K562 (cell line): ENCODE measurements around the gene TPM4. TPM values are rescaled to one million over a fixed set of nuclear protein-coding genes. Genes with fewer than 3 reads are reported as not detected.

Experiments used
- ATAC-seq: fragments of 200-7000 bp; cut with Tn5 transposase; 3 replicates; pipeline ENCODE4 v1.9.1; 2020; ENCODE audit warnings: moderate library complexity
- BruUV-seq: library from RNA; stranded (reverse); fragments of 400-500 nt; replicated peaks from 2 replicates; lab custom pipeline; 2021; lab: Mats Ljungman, UMichigan
- CTCF ChIA-PET: fragments of 300-600 bp; formaldehyde crosslinking; extraction: SDS; loops from one replicate; lab custom pipeline; 2021; ENCODE audit warnings: low intra/inter-chr PET ratio; lab: Yijun Ruan, JAX
- POLR2A ChIA-PET: fragments of 300-600, 350-650 bp; sonication (Branson Sonifier 250); formaldehyde crosslinking; extraction: SDS; loops from one replicate; lab custom pipeline; 2021; ENCODE audit warnings: antibody characterized with exemption, inconsistent platforms; lab: Yijun Ruan, JAX
- DNase-seq, 4 experiments: peaks; one replicate each; pipeline versions ENCODE4 v3.0.0 to v3.0.0-alpha.2; 2011 to 2018; ENCODE audit warnings: low spot score in 3 of 4, mixed read lengths in 3 of 4; ENCODE audit errors: extremely low read depth in 1 of 4
- FAIRE-seq: peaks from 2 replicates; lab custom pipeline; 2011; peaks lifted over from hg19 to GRCh38; lab: Jason Lieb, UNC
- H2AFZ ChIP-seq: 2 replicates; pipeline ENCODE4 v1.6.0; 2011; ENCODE audit warnings: low read depth, low read length, control low read depth, inconsistent platforms
- H3K27ac ChIP-seq: fragments of 200-600 bp; 3 replicates; pipeline ENCODE4 v1.8.0; 2011; ENCODE audit warnings: low read depth, mild to moderate bottlenecking, control low read depth, inconsistent platforms, low read length, moderate library complexity, mixed read lengths; ENCODE audit errors: extremely low read depth
- H3K27me3 ChIP-seq, 2 experiments: fragments of 300-600 bp in 1 of 2; 2 replicates in 1 of 2; 3 replicates in 1 of 2; pipeline versions ENCODE4 v1.6.0 to v1.8.0; 2011; ENCODE audit warnings: inconsistent platforms in 2 of 2, low read length in 2 of 2, mild to moderate bottlenecking in 1 of 2, mixed read lengths in 1 of 2, moderate library complexity in 1 of 2; ENCODE audit not compliant: control insufficient read depth in 2 of 2, insufficient read depth in 2 of 2
- H3K36me3 ChIP-seq: fragments of 300-600 bp; 3 replicates; pipeline ENCODE4 v1.8.0; 2011; ENCODE audit warnings: mild to moderate bottlenecking, low read length, inconsistent platforms; ENCODE audit not compliant: control insufficient read depth, insufficient read depth
- H3K4me1 ChIP-seq, 2 experiments: fragments of 200-600 bp in 1 of 2; replicated peaks in 1 of 2; 2 replicates in 1 of 2; 3 replicates in 1 of 2; pipeline versions ENCODE4 v1.5.1 to v1.8.0; 2011; ENCODE audit warnings: inconsistent platforms in 2 of 2, low read length in 2 of 2, mild to moderate bottlenecking in 1 of 2, mixed read lengths in 1 of 2, moderate library complexity in 1 of 2; ENCODE audit not compliant: control insufficient read depth in 2 of 2, insufficient read depth in 2 of 2
- H3K4me2 ChIP-seq: 2 replicates; pipeline ENCODE4 v1.6.1; 2011; ENCODE audit warnings: low read length, control low read depth, inconsistent platforms, mixed read lengths; ENCODE audit not compliant: insufficient read depth
- H3K4me3 ChIP-seq: fragments of 200-600 bp; sonication (generic), shearing (Covaris generic); 2 replicates; pipeline ENCODE4 v1.5.1; 2016; ENCODE audit warnings: control low read depth, inconsistent platforms
- H3K79me2 ChIP-seq: fragments of 200-600 bp; 3 replicates; pipeline ENCODE4 v1.8.0; 2011; ENCODE audit warnings: low read length, inconsistent platforms; ENCODE audit not compliant: control insufficient read depth, insufficient read depth
- H3K9ac ChIP-seq, 2 experiments: 2 replicates each; pipeline versions ENCODE4 v1.6.0 to v1.6.1; 2011; ENCODE audit warnings: low read depth in 2 of 2, low read length in 2 of 2, control low read depth in 1 of 2, inconsistent platforms in 1 of 2, mild to moderate bottlenecking in 1 of 2, mixed read lengths in 1 of 2; ENCODE audit not compliant: insufficient read depth in 1 of 2
- H3K9me1 ChIP-seq: one replicate; pipeline ENCODE4 v1.6.0; 2011; ENCODE audit warnings: inconsistent platforms, mild to moderate bottlenecking, low read length, moderate library complexity; ENCODE audit not compliant: control insufficient read depth, insufficient read depth
- H3K9me3 ChIP-seq: replicated peaks from 2 replicates; pipeline ENCODE4 v1.5.1; 2011; ENCODE audit warnings: low read depth, low read length, inconsistent platforms; ENCODE audit not compliant: control insufficient read depth, insufficient read depth
- H4K20me1 ChIP-seq: replicated peaks from 2 replicates; pipeline ENCODE4 v1.6.1; 2011; ENCODE audit warnings: low read length, inconsistent platforms, mixed read lengths; ENCODE audit not compliant: control insufficient read depth, insufficient read depth
- C11orf30 ChIP-seq: fragments of 450-650 bp; IDR thresholded peaks from 2 replicates; pipeline ENCODE4 v1.6.1; 2016; ENCODE audit warnings: low read depth, mild to moderate bottlenecking
- CTCF ChIP-seq, 3 experiments: IDR thresholded peaks in 2 of 3; conservative IDR thresholded peaks in 1 of 3; 2 replicates each; pipeline ENCODE4 v1.5.1; 2011 to 2012; ENCODE audit warnings: low read length in 3 of 3, mild to moderate bottlenecking in 3 of 3, control low read depth in 2 of 3, improper control_type of control experiment in 1 of 3, inconsistent platforms in 1 of 3, low read depth in 1 of 3, mixed read lengths in 1 of 3, moderate library complexity in 1 of 3; ENCODE audit not compliant: insufficient read depth in 2 of 3
- GABPB2 ChIP-seq: fragments of 250-450 bp; sonication (Bioruptor Pico); conservative IDR thresholded peaks from 2 replicates; pipeline ENCODE4 v1.5.1; 2021; ENCODE audit warnings: mild to moderate bottlenecking
- HES1 ChIP-seq: fragments of 450-650 bp; IDR thresholded peaks from 2 replicates; pipeline ENCODE4 v1.6.1; 2016; ENCODE audit warnings: low read depth, mild to moderate bottlenecking, moderate library complexity
- IRF9 ChIP-seq: fragments of 450-650 bp; IDR thresholded peaks from 2 replicates; pipeline ENCODE4 v1.6.1; 2016; ENCODE audit warnings: missing biosample characterization, missing genetic modification characterization
- KLF6 ChIP-seq: fragments of 250-450 bp; sonication (Bioruptor Pico); IDR thresholded peaks from 2 replicates; pipeline ENCODE4 v1.4.0; 2020; ENCODE audit warnings: mild to moderate bottlenecking, moderate library complexity, borderline replicate concordance
- NR2C1 ChIP-seq, 2 experiments: fragments of 450-650 bp; IDR thresholded peaks; 2 replicates each; pipeline ENCODE4 v1.6.1; 2017; ENCODE audit warnings: mild to moderate bottlenecking in 2 of 2, antibody characterized with exemption in 1 of 2, inconsistent platforms in 1 of 2, missing compliant biosample characterization in 1 of 2, missing genetic modification characterization in 1 of 2
- SMAD4 ChIP-seq: fragments of 250-450 bp; sonication (Bioruptor Pico); conservative IDR thresholded peaks from 2 replicates; pipeline ENCODE4 v1.8.0; 2021; ENCODE audit warnings: inconsistent platforms, mild to moderate bottlenecking, moderate library complexity
- SPI1 ChIP-seq: IDR thresholded peaks from 2 replicates; pipeline ENCODE4 v1.6.1; 2011; ENCODE audit warnings: low read depth, low read length, control low read depth, borderline replicate concordance
- TBP ChIP-seq: optimal IDR thresholded peaks from 2 replicates; pipeline ENCODE3; 2011; ENCODE audit warnings: low read depth, low read length, improper control_type of control experiment
- ZNF263 ChIP-seq: sonication (generic); formaldehyde crosslinking; IDR thresholded peaks from 2 replicates; pipeline ENCODE4 v1.8.0; 2022; ENCODE audit warnings: mild to moderate bottlenecking, missing genetic modification reagents, borderline replicate concordance
- ZNF592 ChIP-seq: fragments of 450-650 bp; IDR thresholded peaks from 2 replicates; pipeline ENCODE4 v1.6.1; 2017; ENCODE audit warnings: antibody characterized with exemption, mild to moderate bottlenecking
- WGBS: fragments of 100-300 bp; shearing (Covaris generic); methylation state at CpG from one replicate; pipeline ENCODE4 v1.1.6; 2016; ENCODE audit warnings: low coverage, mixed read lengths; ENCODE audit not compliant: insufficient coverage; ENCODE audit errors: missing lambda C conversion rate; 5-methylcytosine and 5-hydroxymethylcytosine counted together
- in situ Hi-C: fragments of 300-500 bp; cut with MboI; formaldehyde crosslinking; loops from 4 replicates; pipeline ENCODE4 v1.15.0; 2018; ENCODE audit warnings: inconsistent platforms, mixed read lengths
- intact Hi-C: fragments of 100-400 bp; cut with micrococcal nuclease; formaldehyde crosslinking; loops from 2 replicates; pipeline ENCODE4 v1.14.2; 2022
- polyA plus RNA-seq, 8 experiments: library from polyadenylated mRNA; depleted of rRNA in 4 of 8; stranded (reverse) in 5 of 8; unstranded in 3 of 8; fragments of >200 nt; fragmentation: Nextera tagmentation in 2 of 8; fragmentation: Illumina TruSeq in 1 of 8; extraction: Ambion mirVana in 2 of 8; extraction: Trizol in 1 of 8; gene quantifications; 2 replicates each; pipeline versions ENCODE4 v1.2.1 to v1.2.3, GENCODE V29; 2011 to 2014; ENCODE audit warnings: inconsistent platforms in 1 of 8, missing spikeins in 1 of 8
- total RNA-seq, 7 experiments: library from RNA; depleted of rRNA in 6 of 7; stranded (reverse); fragments of >200 nt in 6 of 7; fragmentation: Illumina TruSeq in 2 of 7; extraction: Trizol in 2 of 7; gene quantifications; 2 replicates each; pipeline versions ENCODE4 v1.2.1 to v1.2.3, GENCODE V29; 2011 to 2021; ENCODE audit warnings: low replicate concordance in 1 of 7

Gene TPM4
- total and polyA plus RNA-seq, 9 of the 15 experiments (the other 6 are each of a cell fraction or from before 2014, with no cell fraction given) = 28.1 to 111 (median 77.4) TPM

GRCh38 chr19:16070366-16070990 is 5.8 kb upstream of the TPM4 start:
- Histone ChIP-seq H3K9me3 (no peaks in the 10 kb centered on the region), H3K79me2 (no peaks in the 10 kb centered on the region), H4K20me1 (no peaks in the 10 kb centered on the region), H3K4me3 (no peak overlapping the region), H3K4me1 (peaks cover 29 to 30% of the 10 kb centered on the region in 2 experiments), H2AFZ (peak overlapping the region; percentile 96), H3K9ac (peak overlapping the region; percentile 39 to 86; a peak in 3 of 4 replicates), H3K27ac (peak overlapping the region; percentile 79), H3K9me1 (no peaks in the 10 kb centered on the region), H3K4me2 (peak overlapping the region; percentile 32), H3K27me3 (no peaks in the 10 kb centered on the region), H3K36me3 (no peaks in the 10 kb centered on the region)
- FAIRE-seq (peak; percentile 69), DNase-seq (peak; percentile 56 to 78 (median 64)), ATAC-seq (peak; percentile 75)
- in situ Hi-C loops (no loop called here), intact Hi-C loops (no loop called here)
- BruUV-seq = no TSS peak
- POLR2A ChIA-PET = interaction anchor here (0.6 to 1.4 kb wide), 2 partner anchors 11 to 517 kb away, joined by 3 read pairs; no protein-coding TSS in a partner anchor
- CTCF ChIA-PET = interaction anchor here (0.5 kb wide), 1 partner anchor 516 kb away, joined by 3 read pairs; no protein-coding TSS in a partner anchor
- WGBS = 22% methylated on average over 16 of the region's 16 CpGs
- TF ChIP-seq IRF9 (tag) = no peak
- peak; percentile 88 for TF ChIP-seq ZNF592
- peak; percentile 63; the same call in 1 of the 2 replicates for TF ChIP-seq SMAD4 (CRISPR knock-in tag)
- TF ChIP-seq TBP = peak; percentile 24
- TF ChIP-seq NR2C1 (IDR thresholded peaks at IDR 0.05) = no peak
- peak; percentile 14; the same call in 1 of the 2 replicates for TF ChIP-seq NR2C1 (tag; IDR thresholded peaks at IDR 0.05)
- peak; percentile 45; the same call in 1 of the 2 replicates for TF ChIP-seq SPI1
- TF ChIP-seq KLF6 (CRISPR knock-in tag) = no peak
- TF ChIP-seq ZNF263 (CRISPR knock-in tag) = 0 out of 2 replicates have a peak, but pooled peaks have one; percentile 30
- no peak for TF ChIP-seq GABPB2 (CRISPR knock-in tag)
- TF ChIP-seq HES1 = no peak
- peak in 2 of 3 experiments; percentile 2 to 14; a peak in 1 of 6 replicates for TF ChIP-seq CTCF (IDR thresholded peaks at IDR 0.05 in 2 of 3, conservative IDR thresholded peaks at IDR 0.05 in 1 of 3; ENCODE audit: insufficient read depth in 2 of 3, low read depth in 1 of 3, low read length in 3 of 3)
- TF ChIP-seq C11orf30 = no peak
